ENCODE results near the gene SPNS2.

Gene SPNS2

DNA sequence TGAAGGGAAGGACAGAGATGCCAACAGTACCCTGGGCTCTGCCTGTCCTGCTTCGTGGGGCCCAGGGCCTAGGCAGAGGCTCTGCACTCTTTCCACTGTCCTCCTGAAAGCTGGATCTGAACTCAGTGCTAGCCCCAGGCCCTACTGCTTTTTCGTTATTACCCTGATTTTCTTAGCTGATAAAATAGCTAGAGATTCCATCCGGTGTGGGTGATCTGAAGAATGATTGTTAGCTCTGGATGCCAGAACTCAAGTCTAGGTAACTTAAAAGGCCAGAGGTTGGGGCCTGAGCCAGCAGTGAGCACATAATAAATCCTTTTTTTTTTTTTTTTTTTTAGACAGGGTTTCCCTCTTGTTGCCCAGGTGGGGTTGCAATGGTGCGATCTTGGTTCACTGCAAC is 58.3 kb downstream of the SPNS2 start:
- Histone ChIP-seq H3K27ac (ENCODE audit: low read depth, low read length) (no peak overlapping the region), H3K27me3 (ENCODE audit: control insufficient read depth, insufficient read depth, low read length) (no peaks in the 10 kb centered on the region), H3K4me3 (ENCODE audit: low read depth, low read length) (no peak overlapping the region), H3K36me3 (ENCODE audit: control insufficient read depth, insufficient read depth, low read length) (peaks cover 22% of the 10 kb centered on the region), H3K9ac (ENCODE audit: low read length) (no peak overlapping the region), H3K4me1 (ENCODE audit: control insufficient read depth, insufficient read depth, low read length) (peaks cover 26% of the 10 kb centered on the region), H3K9me3 (ENCODE audit: control insufficient read depth, insufficient read depth, low read depth, low read length) (no peaks in the 10 kb centered on the region)

- H3K4me1 ChIP-seq (ENCODE audit: control insufficient read depth, insufficient read depth, low read length): peaks cover 26% of the 10 kb centered on the region
- H3K27me3 ChIP-seq (ENCODE audit: control insufficient read depth, insufficient read depth, low read length): no peaks in the 10 kb centered on the region
- no peak overlapping the region for H3K27ac ChIP-seq (ENCODE audit: low read depth, low read length)
- no peak overlapping the region for H3K9ac ChIP-seq (ENCODE audit: low read length)
- no peak overlapping the region for H3K4me3 ChIP-seq (ENCODE audit: low read depth, low read length)
- peaks cover 14% of the 10 kb centered on the region for H3K36me3 ChIP-seq (ENCODE audit: control insufficient read depth, insufficient read depth, low read length)
- H3K9me3 ChIP-seq (ENCODE audit: control insufficient read depth, insufficient read depth, low read depth, low read length): no peaks in the 10 kb centered on the region
Measured at GRCh38 chr17:4557626-4558346, 59.1 kb downstream of the SPNS2 start.

- Histone ChIP-seq H3K9me3 (ENCODE audit: control insufficient read depth, insufficient read depth, low read depth, low read length) (no peaks in the 10 kb centered on the region), H3K4me3 (ENCODE audit: low read depth, low read length) (no peak overlapping the region), H3K27me3 (ENCODE audit: control insufficient read depth, insufficient read depth, low read length) (no peaks in the 10 kb centered on the region), H3K4me1 (ENCODE audit: control insufficient read depth, insufficient read depth, low read length) (peaks cover 26% of the 10 kb centered on the region), H3K9ac (ENCODE audit: low read length) (no peak overlapping the region), H3K36me3 (ENCODE audit: control insufficient read depth, insufficient read depth, low read length) (peaks cover 8% of the 10 kb centered on the region), H3K27ac (ENCODE audit: low read depth, low read length) (no peak overlapping the region)
Measured at GRCh38 chr17:4558347-4558971, 59.8 kb downstream of the SPNS2 start.

DNA sequence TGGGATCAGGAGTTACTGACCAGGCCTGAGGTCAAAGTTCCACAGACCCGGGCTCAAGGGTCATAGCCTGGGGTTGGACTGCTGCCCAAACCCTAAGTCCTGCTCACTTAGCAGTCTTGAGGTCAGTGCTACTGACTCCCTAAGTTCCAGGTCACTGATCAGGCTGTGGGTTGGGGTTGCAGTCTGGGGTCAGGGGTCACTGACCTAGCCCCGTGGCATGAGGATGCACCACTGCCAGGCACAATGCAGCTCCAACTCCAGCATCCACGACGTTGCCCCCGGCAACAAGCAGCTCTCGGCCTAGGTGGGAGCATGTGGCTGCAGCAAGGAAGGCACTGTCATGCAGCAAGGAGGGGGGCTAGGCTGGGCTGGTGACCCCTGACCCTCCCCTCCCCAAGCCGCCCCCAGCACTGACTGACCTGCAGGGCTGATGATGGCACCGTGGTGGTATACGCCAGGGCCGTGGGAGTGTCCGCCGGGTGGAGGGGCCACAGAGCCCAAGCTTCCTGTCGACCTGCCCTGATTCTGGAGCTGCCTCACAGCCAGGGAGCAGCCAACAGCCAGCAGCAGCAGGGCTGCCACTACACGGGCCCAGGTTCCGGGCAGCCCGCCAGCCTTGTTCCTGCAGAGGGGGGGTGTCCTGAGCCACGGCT is 60.6 kb downstream of the SPNS2 start:
- Histone ChIP-seq H3K9ac (ENCODE audit: low read length) (no peak overlapping the region), H3K9me3 (ENCODE audit: control insufficient read depth, insufficient read depth, low read depth, low read length) (no peaks in the 10 kb centered on the region), H3K4me3 (ENCODE audit: low read depth, low read length) (no peak overlapping the region), H3K4me1 (ENCODE audit: control insufficient read depth, insufficient read depth, low read length) (peaks cover 19% of the 10 kb centered on the region), H3K36me3 (ENCODE audit: control insufficient read depth, insufficient read depth, low read length) (0 out of 2 replicates have a peak, but pooled peaks cover under 1% of the 10 kb centered on the region), H3K27me3 (ENCODE audit: control insufficient read depth, insufficient read depth, low read length) (no peaks in the 10 kb centered on the region), H3K27ac (ENCODE audit: low read depth, low read length) (no peak overlapping the region)

DNA sequence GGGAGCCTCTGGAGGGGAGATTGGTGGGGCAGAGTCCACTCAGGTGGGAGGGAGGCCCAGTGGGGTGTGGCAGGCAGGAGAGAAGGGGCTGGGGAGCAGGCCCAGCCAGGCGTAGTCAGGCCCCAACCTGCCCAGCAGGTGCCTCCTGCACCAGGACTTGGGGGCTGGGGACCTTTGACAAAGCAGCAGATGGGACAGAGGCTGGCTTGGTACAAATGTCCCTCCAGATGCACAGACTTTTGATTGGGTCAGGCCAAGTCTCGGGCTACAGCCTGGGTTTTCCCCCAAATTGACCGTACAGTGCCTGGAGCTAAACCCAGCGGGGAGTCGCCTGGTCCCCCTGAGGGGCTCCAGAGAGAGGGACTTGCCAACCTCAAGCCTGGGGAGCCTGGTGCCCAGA is 61.3 kb downstream of the SPNS2 start:
- H3K9me3 ChIP-seq (ENCODE audit: control insufficient read depth, insufficient read depth, low read depth, low read length): no peaks in the 10 kb centered on the region
- H3K27ac ChIP-seq (ENCODE audit: low read depth, low read length): no peak overlapping the region
- peaks cover 18% of the 10 kb centered on the region for H3K4me1 ChIP-seq (ENCODE audit: control insufficient read depth, insufficient read depth, low read length)
- H3K36me3 ChIP-seq (ENCODE audit: control insufficient read depth, insufficient read depth, low read length): no peaks in the 10 kb centered on the region
- H3K9ac ChIP-seq (ENCODE audit: low read length): no peak overlapping the region
- no peaks in the 10 kb centered on the region for H3K27me3 ChIP-seq (ENCODE audit: control insufficient read depth, insufficient read depth, low read length)
- H3K4me3 ChIP-seq (ENCODE audit: low read depth, low read length): no peak overlapping the region

- Histone ChIP-seq H3K4me3 (ENCODE audit: low read depth, low read length) (no peak within 1 kb of the TSS), H3K4me1 (ENCODE audit: control insufficient read depth, insufficient read depth, low read length) (peaks cover 18% of the 10 kb centered on the region), H3K27ac (ENCODE audit: low read depth, low read length) (no peak within 1 kb of the TSS), H3K36me3 (ENCODE audit: control insufficient read depth, insufficient read depth, low read length) (no peaks in the 10 kb centered on the region), H3K9ac (ENCODE audit: low read length) (no peak within 1 kb of the TSS), H3K27me3 (ENCODE audit: control insufficient read depth, insufficient read depth, low read length) (no peaks in the 10 kb centered on the region), H3K9me3 (ENCODE audit: control insufficient read depth, insufficient read depth, low read depth, low read length) (no peaks in the 10 kb centered on the region)
Measured at GRCh38 chr17:4560421-4560820, 61.7 kb downstream of the SPNS2 start, which contains the start of gene GGT6. TSS of gene GGT6 (minus strand) at chr17:4560577. CDS start at chr17:4560521, 56 bp downstream.

GRCh38 chr17:4560837-4561256 is 62.2 kb downstream of the SPNS2 start:
- H3K9me3 ChIP-seq (ENCODE audit: control insufficient read depth, insufficient read depth, low read depth, low read length): no peaks in the 10 kb centered on the region
- no peak overlapping the region for H3K4me3 ChIP-seq (ENCODE audit: low read depth, low read length)
- no peaks in the 10 kb centered on the region for H3K36me3 ChIP-seq (ENCODE audit: control insufficient read depth, insufficient read depth, low read length)
- H3K9ac ChIP-seq (ENCODE audit: low read length): no peak overlapping the region
- H3K27ac ChIP-seq (ENCODE audit: low read depth, low read length): no peak overlapping the region
- no peaks in the 10 kb centered on the region for H3K27me3 ChIP-seq (ENCODE audit: control insufficient read depth, insufficient read depth, low read length)
- peaks cover 14% of the 10 kb centered on the region for H3K4me1 ChIP-seq (ENCODE audit: control insufficient read depth, insufficient read depth, low read length)

DNA sequence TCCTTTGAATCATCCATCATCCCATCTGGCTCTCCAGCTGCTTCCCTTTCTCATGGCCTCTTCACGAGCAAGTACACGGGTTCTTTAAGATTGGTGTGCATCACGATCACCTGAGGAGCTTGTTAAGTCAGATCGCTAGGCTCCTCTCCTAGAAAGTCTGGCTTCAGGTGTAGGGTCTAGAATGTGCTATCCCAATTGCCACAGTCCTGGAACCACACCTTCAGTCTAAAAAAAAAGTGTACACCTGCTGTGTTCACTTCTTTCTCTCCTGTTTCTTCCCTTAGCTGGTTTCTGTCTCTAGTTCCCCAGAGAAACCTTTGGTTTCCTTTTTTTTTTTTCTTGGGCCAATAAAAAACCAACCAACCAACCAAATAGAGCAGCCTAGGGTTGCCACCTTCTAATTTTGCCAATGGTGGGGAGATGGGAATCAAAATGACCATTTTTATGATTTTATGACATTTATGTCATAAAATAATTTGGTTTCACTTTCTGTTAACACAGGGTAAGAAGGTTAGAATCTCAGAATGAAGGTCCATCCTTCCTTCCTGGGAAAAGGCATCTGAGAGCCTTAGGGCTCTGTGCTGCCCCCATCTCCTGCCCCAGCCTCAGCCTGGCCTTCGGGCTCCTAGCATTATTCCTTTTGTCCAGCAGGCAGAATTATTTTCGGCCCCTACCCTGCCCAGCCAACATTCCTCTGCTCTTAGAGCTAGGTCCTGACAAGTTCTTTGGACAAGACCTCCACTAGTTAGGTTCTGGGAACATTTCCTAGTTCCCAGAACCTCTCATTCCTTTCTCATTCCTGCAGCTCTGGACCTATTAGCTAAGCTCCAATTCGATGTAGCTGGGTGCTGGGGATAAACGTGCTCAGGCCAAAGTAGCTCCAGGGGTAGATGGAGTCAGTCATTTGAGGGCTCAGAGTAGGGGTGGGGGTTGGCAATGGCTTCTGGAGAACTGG is 63.6 kb downstream of the SPNS2 start:
- Histone ChIP-seq H3K27ac (ENCODE audit: low read depth, low read length) (no peak overlapping the region), H3K4me1 (ENCODE audit: control insufficient read depth, insufficient read depth, low read length) (peaks cover 7% of the 10 kb centered on the region; the same call in 1 of the 2 replicates), H3K4me3 (ENCODE audit: low read depth, low read length) (no peak overlapping the region), H3K36me3 (ENCODE audit: control insufficient read depth, insufficient read depth, low read length) (no peaks in the 10 kb centered on the region), H3K27me3 (ENCODE audit: control insufficient read depth, insufficient read depth, low read length) (no peaks in the 10 kb centered on the region), H3K9ac (ENCODE audit: low read length) (no peak overlapping the region), H3K9me3 (ENCODE audit: control insufficient read depth, insufficient read depth, low read depth, low read length) (no peaks in the 10 kb centered on the region)

- Histone ChIP-seq H3K27me3 (ENCODE audit: control insufficient read depth, insufficient read depth, low read length) (no peaks in the 10 kb centered on the region), H3K9me3 (ENCODE audit: control insufficient read depth, insufficient read depth, low read depth, low read length) (no peaks in the 10 kb centered on the region), H3K27ac (ENCODE audit: low read depth, low read length) (no peak overlapping the region), H3K4me1 (ENCODE audit: control insufficient read depth, insufficient read depth, low read length) (peaks cover 9% of the 10 kb centered on the region), H3K36me3 (ENCODE audit: control insufficient read depth, insufficient read depth, low read length) (no peaks in the 10 kb centered on the region), H3K9ac (ENCODE audit: low read length) (no peak overlapping the region), H3K4me3 (ENCODE audit: low read depth, low read length) (no peak overlapping the region)
Measured at GRCh38 chr17:4565209-4566141, 66.8 kb downstream of the SPNS2 start.

DNA sequence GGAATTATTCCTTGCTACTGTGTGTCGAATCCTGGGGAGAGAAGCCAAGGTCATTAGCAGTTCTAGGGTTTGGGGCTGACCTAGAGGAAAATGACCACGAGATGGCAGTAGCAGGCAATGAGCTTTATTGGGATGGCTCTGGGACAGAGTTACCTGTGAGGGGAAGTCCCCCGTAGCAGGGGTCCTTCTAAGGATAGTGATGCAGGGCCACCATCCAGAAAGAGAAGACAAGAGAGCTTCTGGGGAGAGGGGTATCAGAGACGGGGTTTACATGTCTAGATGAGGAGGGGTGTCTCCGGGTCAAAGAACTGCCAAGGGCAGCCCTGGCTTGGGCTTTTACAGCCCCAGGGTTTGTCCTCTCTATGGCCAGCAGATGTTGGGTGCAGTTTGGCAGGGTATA is 68.1 kb downstream of the SPNS2 start:
- Histone ChIP-seq H3K4me3 (ENCODE audit: low read depth, low read length) (no peak overlapping the region), H3K27ac (ENCODE audit: low read depth, low read length) (no peak overlapping the region), H3K4me1 (ENCODE audit: control insufficient read depth, insufficient read depth, low read length) (peaks cover 6% of the 10 kb centered on the region), H3K36me3 (ENCODE audit: control insufficient read depth, insufficient read depth, low read length) (no peaks in the 10 kb centered on the region), H3K9ac (ENCODE audit: low read length) (no peak overlapping the region), H3K9me3 (ENCODE audit: control insufficient read depth, insufficient read depth, low read depth, low read length) (no peaks in the 10 kb centered on the region), H3K27me3 (ENCODE audit: control insufficient read depth, insufficient read depth, low read length) (no peaks in the 10 kb centered on the region)
